Measurements from ENCODE around the gene LBHD2.

DNA sequence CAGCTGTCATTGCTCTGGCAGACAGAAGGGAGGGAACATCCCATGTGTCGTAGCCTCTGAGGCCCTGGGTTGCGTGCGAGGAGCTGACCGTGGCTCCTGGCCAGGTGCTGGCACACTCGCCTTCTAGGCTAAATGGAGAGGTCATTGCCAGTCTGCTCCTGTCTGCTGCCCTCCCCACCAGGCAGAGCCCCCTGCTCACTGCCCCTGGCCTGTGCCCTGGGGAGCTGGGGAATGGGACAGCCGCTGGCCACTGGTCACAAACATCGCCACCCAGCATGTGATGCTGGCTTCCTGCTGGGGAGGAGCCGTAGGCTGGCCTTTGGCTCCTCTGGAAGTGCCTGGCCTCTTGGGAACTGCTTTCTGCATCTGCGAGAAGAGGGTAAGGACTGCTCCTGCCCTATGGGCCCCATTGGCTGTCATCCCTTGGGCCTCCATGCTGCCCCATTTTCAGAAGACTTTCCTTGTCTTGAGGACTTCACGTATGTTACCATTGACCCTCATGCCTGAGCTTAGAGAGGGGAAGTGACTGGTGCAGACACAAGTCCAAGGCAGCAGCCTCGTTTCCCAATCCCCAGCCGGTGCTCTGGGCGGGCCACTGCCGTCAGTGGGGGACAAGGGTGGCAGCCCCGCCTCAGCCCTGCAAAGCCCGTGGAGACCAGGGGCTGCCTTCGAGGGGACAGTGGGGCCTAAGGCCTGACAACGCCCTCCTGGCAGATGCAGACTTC, 37.3 kb downstream of the LBHD2 start:
- TF ChIP-seq, protein P1, sequence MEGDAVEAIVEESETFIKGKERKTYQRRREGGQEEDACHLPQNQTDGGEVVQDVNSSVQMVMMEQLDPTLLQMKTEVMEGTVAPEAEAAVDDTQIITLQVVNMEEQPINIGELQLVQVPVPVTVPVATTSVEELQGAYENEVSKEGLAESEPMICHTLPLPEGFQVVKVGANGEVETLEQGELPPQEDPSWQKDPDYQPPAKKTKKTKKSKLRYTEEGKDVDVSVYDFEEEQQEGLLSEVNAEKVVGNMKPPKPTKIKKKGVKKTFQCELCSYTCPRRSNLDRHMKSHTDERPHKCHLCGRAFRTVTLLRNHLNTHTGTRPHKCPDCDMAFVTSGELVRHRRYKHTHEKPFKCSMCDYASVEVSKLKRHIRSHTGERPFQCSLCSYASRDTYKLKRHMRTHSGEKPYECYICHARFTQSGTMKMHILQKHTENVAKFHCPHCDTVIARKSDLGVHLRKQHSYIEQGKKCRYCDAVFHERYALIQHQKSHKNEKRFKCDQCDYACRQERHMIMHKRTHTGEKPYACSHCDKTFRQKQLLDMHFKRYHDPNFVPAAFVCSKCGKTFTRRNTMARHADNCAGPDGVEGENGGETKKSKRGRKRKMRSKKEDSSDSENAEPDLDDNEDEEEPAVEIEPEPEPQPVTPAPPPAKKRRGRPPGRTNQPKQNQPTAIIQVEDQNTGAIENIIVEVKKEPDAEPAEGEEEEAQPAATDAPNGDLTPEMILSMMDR (IDR thresholded peaks at IDR 0.05; ENCODE audit: low read depth, low read length, poor library complexity, severe bottlenecking) = no peak
- no peak for TF ChIP-seq EZH2phosphoT487 (IDR thresholded peaks at IDR 0.05; ENCODE audit: borderline replicate concordance, low read length)

Data from DOHH2 (cell line).